ENCODE measurements around the gene CDH4.

CDH4 gene

GRCh38 chr20:61769286-61769832 lies 517.3 kb downstream of the CDH4 start:
- no peak for DNase-seq (ENCODE audit: low spot score)

- no peak for DNase-seq (ENCODE audit: low spot score)
These were observed 518.1 kb downstream of the CDH4 start for GRCh38 chr20:61770113-61770585.

- no peak for DNase-seq (ENCODE audit: low spot score)
These were observed 519.8 kb downstream of the CDH4 start for GRCh38 chr20:61771805-61772350.

GRCh38 chr20:61772828-61773631 lies 521.0 kb downstream of the CDH4 start:
- DNase-seq (ENCODE audit: low spot score): no peak

- no peak for DNase-seq (ENCODE audit: low spot score)
These were observed 522.0 kb downstream of the CDH4 start for GRCh38 chr20:61773926-61774587.

- no peak for DNase-seq (ENCODE audit: low spot score)
These were observed 523.4 kb downstream of the CDH4 start for GRCh38 chr20:61775423-61775822.

GRCh38 chr20:61776491-61777075 lies 524.5 kb downstream of the CDH4 start:
- DNase-seq (ENCODE audit: low spot score): no peak

GRCh38 chr20:61777773-61778494 lies 525.9 kb downstream of the CDH4 start:
- no peak for DNase-seq (ENCODE audit: low spot score)

GRCh38 chr20:61778495-61778863 lies 526.4 kb downstream of the CDH4 start:
- no peak for DNase-seq (ENCODE audit: low spot score)

- DNase-seq (ENCODE audit: low spot score): no peak
These were observed 527.3 kb downstream of the CDH4 start for GRCh38 chr20:61779176-61779965.

- DNase-seq (ENCODE audit: low spot score): no peak
These were observed 528.0 kb downstream of the CDH4 start for GRCh38 chr20:61780066-61780465.

- no peak for DNase-seq (ENCODE audit: low spot score)
These were observed 532.9 kb downstream of the CDH4 start for GRCh38 chr20:61784801-61785566.

GRCh38 chr20:61785567-61785816 lies 533.4 kb downstream of the CDH4 start:
- no peak for DNase-seq (ENCODE audit: low spot score)

- DNase-seq (ENCODE audit: low spot score): no peak
These were observed 534.2 kb downstream of the CDH4 start for GRCh38 chr20:61786230-61786629.

GRCh38 chr20:61788343-61788742 lies 536.3 kb downstream of the CDH4 start:
- no peak for DNase-seq (ENCODE audit: low spot score)

- DNase-seq (ENCODE audit: low spot score): no peak
These were observed 537.3 kb downstream of the CDH4 start for GRCh38 chr20:61789329-61789728.

- no peak for DNase-seq (ENCODE audit: low spot score)
These were observed 538.2 kb downstream of the CDH4 start for GRCh38 chr20:61790116-61790827.

GRCh38 chr20:61791995-61792394 lies 539.9 kb downstream of the CDH4 start:
- DNase-seq (ENCODE audit: low spot score): no peak

GRCh38 chr20:61795669-61796630 lies 543.9 kb downstream of the CDH4 start:
- no peak for DNase-seq (ENCODE audit: low spot score)

All from CD4-positive, alpha-beta T cell treated with Interleukin-15 for 4 hours (primary cell).